Retinal pigment epithelial cell (primary cell): Measurements from ENCODE around the gene TPRKB.
A peak's percentile ranks its signal among the peaks of the same experiment; 100 is the strongest.
"Not testable (repeated sequence)": the region's sequence is repeated elsewhere in the genome, so short reads cannot be mapped to it uniquely, and the experiment has no call there.

Experiments
- DNase-seq: peaks from one replicate; pipeline ENCODE4 v3.0.0-alpha.2; 2010; ENCODE audit warnings: low read depth
- H3K4me3 ChIP-seq: 2 replicates; pipeline ENCODE4 v1.5.1; 2011; ENCODE audit warnings: mild to moderate bottlenecking, low read length, control low read depth, moderate library complexity
- TF ChIP-seq, protein P1 (sequence below): conservative IDR thresholded peaks from 2 replicates; pipeline ENCODE4 v1.5.1; 2011; ENCODE audit warnings: low read depth, low read length, control low read depth, inconsistent platforms

Gene TPRKB

GRCh38 chr2:73759285-73759764, 22.2 kb upstream of the TPRKB start:
- peak; percentile 29 for DNase-seq
- H3K4me3 ChIP-seq, result no peak overlapping the region
- TF ChIP-seq, protein P1, sequence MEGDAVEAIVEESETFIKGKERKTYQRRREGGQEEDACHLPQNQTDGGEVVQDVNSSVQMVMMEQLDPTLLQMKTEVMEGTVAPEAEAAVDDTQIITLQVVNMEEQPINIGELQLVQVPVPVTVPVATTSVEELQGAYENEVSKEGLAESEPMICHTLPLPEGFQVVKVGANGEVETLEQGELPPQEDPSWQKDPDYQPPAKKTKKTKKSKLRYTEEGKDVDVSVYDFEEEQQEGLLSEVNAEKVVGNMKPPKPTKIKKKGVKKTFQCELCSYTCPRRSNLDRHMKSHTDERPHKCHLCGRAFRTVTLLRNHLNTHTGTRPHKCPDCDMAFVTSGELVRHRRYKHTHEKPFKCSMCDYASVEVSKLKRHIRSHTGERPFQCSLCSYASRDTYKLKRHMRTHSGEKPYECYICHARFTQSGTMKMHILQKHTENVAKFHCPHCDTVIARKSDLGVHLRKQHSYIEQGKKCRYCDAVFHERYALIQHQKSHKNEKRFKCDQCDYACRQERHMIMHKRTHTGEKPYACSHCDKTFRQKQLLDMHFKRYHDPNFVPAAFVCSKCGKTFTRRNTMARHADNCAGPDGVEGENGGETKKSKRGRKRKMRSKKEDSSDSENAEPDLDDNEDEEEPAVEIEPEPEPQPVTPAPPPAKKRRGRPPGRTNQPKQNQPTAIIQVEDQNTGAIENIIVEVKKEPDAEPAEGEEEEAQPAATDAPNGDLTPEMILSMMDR, result no peak

GRCh38 chr2:73754332-73754731, 17.2 kb upstream of the TPRKB start:
- DNase-seq, H3K4me3 ChIP-seq: not testable (repeated sequence)

DNA sequence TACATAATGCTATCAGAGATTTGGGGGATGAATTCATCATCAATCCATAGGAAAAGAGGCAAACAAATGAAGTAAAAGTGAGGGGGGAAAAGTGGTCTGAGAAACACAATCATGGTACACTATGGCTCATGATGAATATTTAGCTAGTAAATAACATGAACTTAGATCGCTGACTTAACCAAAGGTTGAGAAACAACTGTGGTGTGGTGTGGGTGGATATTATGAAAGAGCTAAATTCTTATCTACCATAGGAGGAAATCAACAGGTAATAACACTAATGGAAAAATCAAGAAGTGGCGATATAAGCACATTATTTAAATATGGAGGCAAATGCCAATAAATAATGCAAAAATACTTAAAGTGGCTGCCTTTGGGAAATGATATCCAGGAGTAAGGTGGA, 12.2 kb upstream of the TPRKB start:
- no peak for DNase-seq
- TF ChIP-seq, protein P1, result no peak
- H3K4me3 ChIP-seq, result no peak overlapping the region

- H3K4me3 ChIP-seq, result no peak overlapping the region
- TF ChIP-seq, protein P1, result no peak
- DNase-seq, result no peak
These were observed 9.7 kb upstream of the TPRKB start for GRCh38 chr2:73746877-73747208.

GRCh38 chr2:73746015-73746876, 9.1 kb upstream of the TPRKB start:
- no peak overlapping the region for H3K4me3 ChIP-seq
- TF ChIP-seq, protein P1, result no peak
- DNase-seq, result no peak

DNA sequence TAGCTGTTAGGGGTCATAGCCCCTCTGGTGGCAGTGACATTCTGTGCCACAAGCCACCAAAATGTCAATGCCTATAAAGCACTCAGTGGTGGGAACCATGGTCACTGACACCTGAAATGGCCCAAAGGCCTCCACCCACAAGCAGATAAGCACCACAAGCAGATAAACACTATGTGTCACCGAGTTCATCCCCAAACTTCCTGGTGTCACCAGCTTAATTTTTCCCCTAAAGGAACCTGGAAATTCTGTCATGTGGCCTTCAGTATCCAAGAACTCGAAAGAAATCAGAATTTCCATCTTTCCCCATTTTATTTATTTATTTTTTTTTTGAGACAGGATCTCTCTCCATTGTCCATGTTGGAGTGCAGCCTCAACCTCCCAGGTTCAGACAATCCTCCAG, 3.6 kb upstream of the TPRKB start:
- no peak overlapping the region for H3K4me3 ChIP-seq
- no peak for DNase-seq
- TF ChIP-seq, protein P1, result no peak

DNA sequence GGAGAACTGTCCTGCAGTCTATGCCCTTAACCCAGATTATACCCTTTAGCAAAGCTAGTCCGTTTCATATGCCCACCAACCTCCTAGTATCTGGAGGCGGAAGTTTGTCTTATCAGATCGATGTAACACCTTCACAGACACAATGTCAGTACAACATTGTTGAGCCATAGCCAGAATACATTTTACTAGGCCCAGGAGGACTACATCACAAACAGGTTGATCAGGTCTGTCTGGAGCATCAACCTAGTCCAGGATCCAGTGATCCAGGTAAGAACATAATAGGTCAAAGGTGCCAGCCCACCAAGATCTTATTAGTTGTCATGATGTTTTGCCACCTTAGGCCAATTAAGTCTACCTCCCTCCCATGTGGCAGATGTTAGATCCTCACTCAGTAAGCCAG, 2.0 kb upstream of the TPRKB start:
- DNase-seq, result no peak
- H3K4me3 ChIP-seq, result no peak overlapping the region
- TF ChIP-seq, protein P1, result no peak
